ENCODE results near the gene GSTO1.

DNA sequence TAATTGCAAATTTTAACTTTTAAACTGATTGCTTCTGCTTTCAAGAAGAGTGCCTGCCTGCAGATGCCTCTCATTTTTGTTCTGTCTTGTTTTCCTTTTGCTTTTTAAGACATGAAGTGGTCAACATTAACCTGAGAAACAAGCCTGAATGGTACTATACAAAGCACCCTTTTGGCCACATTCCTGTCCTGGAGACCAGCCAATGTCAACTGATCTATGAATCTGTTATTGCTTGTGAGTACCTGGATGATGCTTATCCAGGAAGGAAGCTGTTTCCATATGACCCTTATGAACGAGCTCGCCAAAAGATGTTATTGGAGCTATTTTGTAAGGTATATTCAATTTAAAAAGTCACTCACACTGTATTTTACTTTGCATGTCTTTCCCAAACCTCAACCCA lies 23.1 kb downstream of the GSTO1 start:
- TF ChIP-seq POLR2A (IDR thresholded peaks at IDR 0.05; ENCODE audit: low read depth, low read length) (no peak), POLR2AphosphoS5 (IDR thresholded peaks at IDR 0.05; ENCODE audit: low read depth, low read length) (no peak)
